ENCODE measurements around the gene BANP.
"Not testable (repeated sequence)": the region's sequence is repeated elsewhere in the genome, so short reads cannot be mapped to it uniquely, and the experiment has no call there.

DNA sequence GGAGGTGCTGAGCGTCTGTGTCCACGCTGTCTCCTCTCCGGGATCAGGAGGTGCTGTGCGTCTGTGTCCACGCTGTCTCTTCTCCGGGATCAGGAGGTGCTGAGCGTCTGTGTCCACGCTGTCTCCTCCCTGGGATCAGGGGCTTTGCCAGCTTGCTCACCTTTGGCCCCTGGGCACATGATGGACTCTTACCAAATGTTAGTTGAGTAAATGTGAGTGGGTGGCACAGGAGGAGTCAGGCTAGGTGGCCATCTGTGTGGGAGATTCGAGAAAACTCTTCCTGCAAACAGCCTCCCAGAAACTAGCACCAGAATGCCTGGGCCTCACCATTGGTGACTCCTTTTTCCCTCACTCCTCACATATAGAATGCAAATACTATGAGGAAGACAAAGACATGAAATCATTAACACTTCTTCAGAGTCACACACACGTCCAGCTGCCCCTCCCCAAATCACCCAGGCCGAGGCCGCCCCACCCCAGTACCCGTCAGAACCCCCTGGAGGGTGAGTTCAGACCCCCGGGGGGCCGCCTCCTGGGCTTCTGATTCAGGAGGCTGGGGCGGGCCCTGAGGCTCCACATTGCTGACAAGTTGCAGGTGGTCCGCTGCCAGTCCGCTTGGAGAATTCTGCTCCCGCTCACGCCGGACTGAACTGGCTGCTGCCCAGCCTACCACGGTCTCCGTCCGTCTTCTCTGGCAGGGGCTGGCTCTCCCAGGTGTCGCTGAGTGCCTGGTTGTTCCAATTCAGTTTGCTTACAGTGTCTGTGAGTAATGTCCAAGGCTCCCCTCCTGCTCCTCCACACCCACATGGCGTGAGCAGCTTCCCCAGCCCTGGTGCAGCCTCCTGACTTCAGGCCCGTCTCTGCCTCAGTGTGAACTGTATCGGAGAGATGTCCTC, 158.7 kb downstream of the BANP start:
- not testable (repeated sequence) for TF ChIP-seq CTCF, POLR2A (IDR thresholded peaks at IDR 0.05)

All from heart left ventricle (tissue), 13 donors.